Fibroblast of skin of right biceps (primary cell): ENCODE results near the gene PROM2.

ENCODE experiments used
- DNase-seq: peaks from one replicate; pipeline ENCODE4 v3.0.0-alpha.2; 2013

PROM2 gene

GRCh38 chr2:95287336-95287735 is 13.1 kb downstream of the PROM2 start:
- no peak for DNase-seq

GRCh38 chr2:95287806-95288205 is 13.6 kb downstream of the PROM2 start:
- DNase-seq, result no peak

- DNase-seq, result no peak
These were observed 15.0 kb downstream of the PROM2 start for GRCh38 chr2:95289253-95289652.

GRCh38 chr2:95291222-95291621 is 17.0 kb downstream of the PROM2 start:
- no peak for DNase-seq

GRCh38 chr2:95292623-95293260 is 18.5 kb downstream of the PROM2 start:
- DNase-seq, result no peak

- DNase-seq, result no peak
These were observed 20.5 kb downstream of the PROM2 start for GRCh38 chr2:95294579-95295250.

- DNase-seq, result no peak
These were observed 21.1 kb downstream of the PROM2 start for GRCh38 chr2:95295376-95295775.

GRCh38 chr2:95296011-95296410 is 21.8 kb downstream of the PROM2 start:
- no peak for DNase-seq

GRCh38 chr2:95296880-95297487 is 22.7 kb downstream of the PROM2 start, which contains the start of gene KCNIP3:
TSS of gene KCNIP3 (plus strand) at chr2:95297347. CDS start at chr2:95297439, 92 bp downstream.
- no peak for DNase-seq

GRCh38 chr2:95297639-95298395 is 23.6 kb downstream of the PROM2 start:
- no peak for DNase-seq

GRCh38 chr2:95298486-95299111 is 24.4 kb downstream of the PROM2 start:
- no peak for DNase-seq

GRCh38 chr2:95299961-95300360 is 25.7 kb downstream of the PROM2 start:
- no peak for DNase-seq

GRCh38 chr2:95300450-95300849 is 26.2 kb downstream of the PROM2 start:
- no peak for DNase-seq

- no peak for DNase-seq
These were observed 26.9 kb downstream of the PROM2 start for GRCh38 chr2:95301186-95301585.

GRCh38 chr2:95301876-95302641 is 27.8 kb downstream of the PROM2 start:
- no peak for DNase-seq

GRCh38 chr2:95303191-95303919 is 29.1 kb downstream of the PROM2 start:
- no peak for DNase-seq

GRCh38 chr2:95305380-95306061 is 31.3 kb downstream of the PROM2 start:
- no peak for DNase-seq

- DNase-seq, result no peak
These were observed 32.2 kb downstream of the PROM2 start for GRCh38 chr2:95306336-95306895.

- DNase-seq, result no peak
These were observed 32.8 kb downstream of the PROM2 start for GRCh38 chr2:95307036-95307435.

GRCh38 chr2:95307878-95308277 is 33.6 kb downstream of the PROM2 start:
- DNase-seq, result no peak
